ENCODE results near the gene SPSB1. TPM values are rescaled to one million over a fixed set of nuclear protein-coding genes. Genes with fewer than 3 reads are reported as not detected.
A peak's percentile ranks its signal among the peaks of the same experiment; 100 is the strongest.

The SPSB1 gene
- polyA plus RNA-seq (ENCODE audit: low read depth in 6 of 6), result 1 to 10 TPM in 3 of 6 donors, under 1 TPM in 2, not detected in 1; 0.61 to 2.2 (median 1.2) TPM

DNA sequence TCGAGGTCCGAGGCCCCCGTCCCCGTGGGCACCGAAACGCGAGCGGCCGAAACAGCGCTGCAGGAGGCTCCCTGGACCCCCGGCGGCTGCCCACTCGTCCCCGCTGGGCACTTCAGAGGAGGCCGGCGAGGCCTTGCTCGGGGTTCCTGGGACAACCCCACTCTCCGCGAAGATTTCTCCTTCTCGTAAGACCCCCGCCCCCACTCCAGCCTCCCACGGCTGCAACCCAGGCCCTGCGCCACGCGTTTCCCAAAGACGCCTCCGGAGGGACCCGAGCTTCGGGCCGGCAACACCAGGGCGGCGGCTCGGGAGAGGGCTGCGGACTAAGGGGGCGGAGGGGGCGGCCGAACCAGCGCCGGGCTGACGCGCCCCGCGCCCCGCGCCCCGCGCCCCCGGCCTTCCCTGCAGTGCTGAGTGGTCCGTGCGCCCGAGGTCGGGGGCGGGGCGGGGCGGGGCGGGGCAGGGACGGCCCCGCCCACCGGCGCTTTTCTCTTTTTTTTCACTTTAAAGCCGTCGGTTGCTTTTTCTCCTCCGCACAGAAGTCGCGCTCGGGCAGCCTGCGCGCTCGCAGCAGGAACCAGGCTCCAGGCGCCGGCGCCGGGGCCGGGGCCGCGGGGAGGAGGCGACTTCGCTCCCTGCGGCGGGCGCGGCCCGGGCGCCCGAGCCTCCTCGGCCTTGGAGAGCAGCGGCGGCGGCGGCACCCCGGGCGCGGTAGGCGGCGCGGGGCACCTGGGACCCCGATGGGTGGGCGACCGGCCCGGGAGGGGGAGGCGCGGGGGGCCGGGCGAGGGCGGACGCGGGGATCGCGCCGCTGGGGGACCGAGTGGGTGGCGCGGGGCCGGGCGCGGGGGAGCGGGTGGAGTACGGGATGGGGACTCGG lies at the start of gene SPSB1:
TSS of gene SPSB1 (plus strand) at position 534 of the 880 bp plus-strand sequence. CDS start 62,998 bp downstream, outside the sequence.
- Mint-ChIP-seq H3K36me3 (peaks cover 0 to 8% of the 10 kb centered on the region in 2 donors), H3K9me3 (peaks cover 4 to 12% (median 11%) of the 10 kb centered on the region in 7 donors), H3K27me3 (no peaks in the 10 kb centered on the region), H3K27ac (peak within 1 kb of the TSS in 5 of 6 donors; percentile 24 to 92 (median 49)), H3K4me3 (peak within 1 kb of the TSS; percentile 66 to 91 (median 81)), H3K4me1 (peaks cover 0 to 14% (median 12%) of the 10 kb centered on the region in 3 donors)
- peak; percentile 45 for DNase-seq
- ATAC-seq (ENCODE audit: low read depth in 2 of 2), result peak; percentile 64 to 71

DNA sequence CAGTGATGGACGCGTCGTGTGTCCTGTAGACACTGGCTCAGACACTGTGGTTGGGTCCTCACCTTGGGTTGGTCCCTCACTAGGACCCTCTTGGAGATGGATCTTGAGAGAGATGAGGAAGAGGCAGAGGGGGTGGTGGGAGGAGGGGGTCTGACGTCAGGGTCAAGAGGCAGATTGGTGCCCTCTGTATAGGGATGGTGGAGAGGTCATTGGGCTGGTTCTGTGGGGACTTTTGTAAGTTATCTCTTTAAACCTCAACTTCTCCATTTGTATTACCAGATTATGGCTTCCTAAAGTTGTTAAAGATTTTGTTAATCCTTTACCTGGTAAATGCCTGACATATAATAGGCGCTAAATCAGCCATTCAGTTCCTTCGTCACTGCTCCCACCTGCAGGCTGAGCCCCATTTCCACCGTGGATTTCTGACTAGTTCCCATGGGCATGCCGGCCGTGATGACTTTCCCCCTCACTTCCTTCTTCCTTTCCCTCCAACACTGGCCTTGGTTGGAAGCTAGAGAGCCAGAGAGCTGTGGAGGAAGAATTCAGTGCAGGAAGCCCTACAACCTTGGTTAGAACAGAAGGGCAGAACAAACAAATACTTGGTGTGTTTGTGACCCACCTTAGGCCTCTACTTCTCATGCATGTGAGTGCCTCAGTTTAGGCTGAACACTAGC lies 49.5 kb upstream of the SPSB1 start:
- DNase-seq (no peak), ATAC-seq (ENCODE audit: low read depth in 2 of 2) (no peak)
- Mint-ChIP-seq H3K9me3 (no peaks in the 10 kb centered on the region), H3K4me1 (peaks cover 32 to 52% (median 46%) of the 10 kb centered on the region in 3 donors), H3K27ac (peak overlapping the region in 2 of 6 donors; percentile 51 to 69), H3K4me3 (no peak overlapping the region), H3K27me3 (no peaks in the 10 kb centered on the region), H3K36me3 (peaks cover 0 to 9% of the 10 kb centered on the region in 2 donors)

DNA sequence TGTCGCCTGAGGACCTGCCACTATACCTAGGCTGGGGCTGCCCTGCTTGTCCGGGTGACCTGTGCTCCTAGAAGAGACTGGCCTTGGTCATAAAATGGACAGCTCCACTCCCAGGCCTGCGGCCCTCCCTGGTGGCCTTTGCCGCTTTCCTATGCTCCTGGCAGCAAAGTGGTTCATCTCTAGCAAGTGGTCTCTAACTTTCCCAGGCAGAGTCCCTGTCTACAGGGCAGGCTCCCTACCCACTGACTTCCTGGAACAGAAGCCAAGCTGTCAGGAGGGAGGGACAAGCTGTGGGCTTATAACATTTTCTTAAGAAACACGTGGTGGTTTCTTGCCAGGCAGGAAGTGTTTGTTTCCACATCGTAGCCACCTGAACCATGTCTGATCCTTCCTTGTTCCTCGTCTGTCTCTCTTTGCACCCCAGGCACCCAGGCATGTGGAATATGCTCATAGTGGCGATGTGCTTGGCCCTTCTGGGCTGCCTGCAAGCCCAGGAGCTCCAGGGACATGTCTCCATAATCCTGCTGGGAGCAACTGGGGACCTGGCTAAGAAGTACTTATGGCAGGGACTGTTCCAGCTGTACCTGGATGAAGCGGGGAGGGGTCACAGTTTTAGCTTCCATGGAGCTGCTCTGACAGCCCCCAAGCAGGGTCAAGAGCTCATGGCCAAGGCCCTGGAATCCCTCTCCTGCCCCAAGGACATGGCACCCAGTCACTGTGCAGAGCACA lies 48.0 kb upstream of the SPSB1 start:
- Mint-ChIP-seq H3K27me3 (no peaks in the 10 kb centered on the region), H3K4me3 (peak overlapping the region in 1 of 8 donors; percentile 77), H3K4me1 (peaks cover 30 to 42% (median 31%) of the 10 kb centered on the region in 3 donors), H3K9me3 (no peaks in the 10 kb centered on the region), H3K36me3 (peaks cover 0 to 12% of the 10 kb centered on the region in 2 donors), H3K27ac (peak overlapping the region in 1 of 6 donors; percentile 84)
- ATAC-seq (ENCODE audit: low read depth in 2 of 2) (no peak), DNase-seq (no peak)

DNA sequence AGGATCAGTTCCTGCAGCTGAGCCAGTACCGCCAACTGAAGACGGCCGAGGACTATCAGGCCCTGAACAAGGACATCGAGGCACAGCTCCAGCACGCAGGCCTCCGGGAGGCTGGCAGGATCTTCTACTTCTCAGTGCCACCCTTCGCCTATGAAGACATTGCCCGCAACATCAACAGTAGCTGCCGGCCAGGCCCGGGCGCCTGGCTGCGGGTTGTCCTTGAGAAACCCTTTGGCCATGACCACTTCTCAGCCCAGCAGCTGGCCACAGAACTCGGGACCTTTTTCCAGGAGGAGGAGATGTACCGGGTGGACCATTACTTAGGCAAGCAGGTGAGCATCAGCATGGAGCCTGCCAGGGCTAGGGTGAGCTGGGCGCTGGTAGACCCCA lies 47.5 kb upstream of the SPSB1 start:
- Mint-ChIP-seq H3K4me3 (no peak overlapping the region), H3K27ac (no peak overlapping the region), H3K4me1 (peaks cover 26 to 36% (median 27%) of the 10 kb centered on the region in 3 donors), H3K9me3 (no peaks in the 10 kb centered on the region), H3K27me3 (no peaks in the 10 kb centered on the region), H3K36me3 (peaks cover 0 to 12% of the 10 kb centered on the region in 2 donors)
- ATAC-seq (ENCODE audit: low read depth in 2 of 2), result no peak
- DNase-seq, result no peak

GRCh38 chr1:9245661-9246060 lies 47.0 kb upstream of the SPSB1 start:
- ATAC-seq (ENCODE audit: low read depth in 2 of 2) (no peak), DNase-seq (no peak)
- Mint-ChIP-seq H3K4me1 (peaks cover 22 to 32% (median 24%) of the 10 kb centered on the region in 3 donors), H3K27me3 (no peaks in the 10 kb centered on the region), H3K4me3 (no peak overlapping the region), H3K9me3 (no peaks in the 10 kb centered on the region), H3K27ac (no peak overlapping the region), H3K36me3 (peaks cover 0 to 12% of the 10 kb centered on the region in 2 donors)

GRCh38 chr1:9246215-9246614 lies 46.5 kb upstream of the SPSB1 start:
- Mint-ChIP-seq H3K36me3 (peaks cover 0 to 12% of the 10 kb centered on the region in 2 donors), H3K27me3 (no peaks in the 10 kb centered on the region), H3K4me1 (peaks cover 20 to 31% (median 23%) of the 10 kb centered on the region in 3 donors), H3K9me3 (no peaks in the 10 kb centered on the region), H3K27ac (no peak overlapping the region), H3K4me3 (no peak overlapping the region)
- no peak for DNase-seq
- no peak for ATAC-seq (ENCODE audit: low read depth in 2 of 2)

DNA sequence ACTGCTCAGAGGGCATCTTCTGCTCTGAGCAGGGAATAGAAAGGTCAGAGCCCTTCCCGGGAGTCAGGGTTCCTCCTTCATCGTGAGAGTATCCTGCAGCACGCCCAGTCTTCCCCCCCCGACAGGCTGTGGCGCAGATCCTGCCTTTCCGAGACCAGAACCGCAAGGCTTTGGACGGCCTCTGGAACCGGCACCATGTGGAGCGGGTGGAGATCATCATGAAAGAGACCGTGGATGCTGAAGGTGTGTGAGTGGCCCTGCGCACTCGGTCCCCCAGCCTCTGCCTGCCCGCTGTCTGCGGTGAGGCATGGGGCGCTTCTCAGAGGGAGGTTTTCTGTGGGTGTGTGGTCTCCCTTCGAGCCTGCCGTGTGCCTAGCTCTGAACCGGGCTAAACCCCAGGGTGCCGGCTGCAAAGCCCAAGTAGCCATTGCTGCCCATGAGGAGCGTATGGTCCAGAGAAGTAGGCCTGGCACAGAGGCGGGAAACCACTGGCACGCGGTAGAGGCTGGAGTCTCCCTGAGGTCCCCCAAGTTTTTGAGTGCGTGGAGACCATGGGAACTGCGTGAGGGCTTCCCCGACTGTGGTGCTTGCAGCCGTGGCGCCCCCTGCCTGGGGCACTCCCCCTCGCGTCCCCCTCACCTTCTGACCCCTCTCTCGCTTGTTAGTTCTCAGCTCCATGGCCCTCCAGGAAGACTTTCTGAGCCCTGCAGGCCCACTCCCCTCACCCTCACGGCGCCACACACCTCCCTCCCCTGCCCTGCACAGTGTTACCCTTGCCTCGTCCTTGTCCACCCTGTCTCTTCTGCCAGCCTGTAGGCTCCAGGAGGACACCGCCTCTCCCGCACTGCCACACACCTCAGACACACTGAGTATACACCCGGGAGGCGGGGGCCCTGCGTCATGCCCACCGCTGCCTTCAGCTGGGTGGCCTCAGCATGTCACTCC lies 45.6 kb upstream of the SPSB1 start:
- no peak for DNase-seq
- H3K36me3 Mint-ChIP-seq, result peaks cover 4 to 12% of the 10 kb centered on the region in 2 donors

DNA sequence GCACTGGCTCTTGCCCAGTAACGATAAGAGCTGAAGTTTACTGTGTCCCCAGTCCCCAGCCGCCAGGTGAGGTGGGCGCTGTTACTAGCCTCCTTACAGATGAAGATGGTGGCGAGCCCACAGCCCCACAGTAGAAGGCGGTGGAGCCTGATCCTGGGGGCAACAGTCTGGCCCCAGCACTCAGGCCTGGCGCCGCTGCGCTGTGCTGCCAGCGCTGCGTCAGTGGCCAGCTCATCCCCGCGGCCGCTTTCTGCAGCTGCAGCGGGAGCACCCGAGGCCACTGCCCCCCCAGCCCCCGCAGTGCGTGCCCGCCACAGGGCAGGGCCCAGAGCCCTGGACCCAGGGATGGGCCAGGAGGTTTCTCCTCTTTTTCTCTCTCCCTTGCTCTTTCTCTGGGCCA lies 44.8 kb upstream of the SPSB1 start:
- no peak for ATAC-seq (ENCODE audit: low read depth in 2 of 2)
- no peak for DNase-seq
- Mint-ChIP-seq H3K36me3 (peaks cover 4 to 12% of the 10 kb centered on the region in 2 donors), H3K9me3 (no peaks in the 10 kb centered on the region), H3K27me3 (no peaks in the 10 kb centered on the region), H3K4me1 (peaks cover 15 to 30% (median 20%) of the 10 kb centered on the region in 3 donors), H3K27ac (peak overlapping the region in 1 of 6 donors; percentile 37), H3K4me3 (no peak overlapping the region)

More for the DNA sequence above, 45.6 kb upstream of the SPSB1 start:
- Mint-ChIP-seq H3K27ac (no peak overlapping the region), H3K4me3 (no peak overlapping the region), H3K27me3 (no peaks in the 10 kb centered on the region), H3K4me1 (peaks cover 20 to 31% (median 23%) of the 10 kb centered on the region in 3 donors), H3K9me3 (no peaks in the 10 kb centered on the region)
- ATAC-seq (ENCODE audit: low read depth in 2 of 2), result no peak

DNA sequence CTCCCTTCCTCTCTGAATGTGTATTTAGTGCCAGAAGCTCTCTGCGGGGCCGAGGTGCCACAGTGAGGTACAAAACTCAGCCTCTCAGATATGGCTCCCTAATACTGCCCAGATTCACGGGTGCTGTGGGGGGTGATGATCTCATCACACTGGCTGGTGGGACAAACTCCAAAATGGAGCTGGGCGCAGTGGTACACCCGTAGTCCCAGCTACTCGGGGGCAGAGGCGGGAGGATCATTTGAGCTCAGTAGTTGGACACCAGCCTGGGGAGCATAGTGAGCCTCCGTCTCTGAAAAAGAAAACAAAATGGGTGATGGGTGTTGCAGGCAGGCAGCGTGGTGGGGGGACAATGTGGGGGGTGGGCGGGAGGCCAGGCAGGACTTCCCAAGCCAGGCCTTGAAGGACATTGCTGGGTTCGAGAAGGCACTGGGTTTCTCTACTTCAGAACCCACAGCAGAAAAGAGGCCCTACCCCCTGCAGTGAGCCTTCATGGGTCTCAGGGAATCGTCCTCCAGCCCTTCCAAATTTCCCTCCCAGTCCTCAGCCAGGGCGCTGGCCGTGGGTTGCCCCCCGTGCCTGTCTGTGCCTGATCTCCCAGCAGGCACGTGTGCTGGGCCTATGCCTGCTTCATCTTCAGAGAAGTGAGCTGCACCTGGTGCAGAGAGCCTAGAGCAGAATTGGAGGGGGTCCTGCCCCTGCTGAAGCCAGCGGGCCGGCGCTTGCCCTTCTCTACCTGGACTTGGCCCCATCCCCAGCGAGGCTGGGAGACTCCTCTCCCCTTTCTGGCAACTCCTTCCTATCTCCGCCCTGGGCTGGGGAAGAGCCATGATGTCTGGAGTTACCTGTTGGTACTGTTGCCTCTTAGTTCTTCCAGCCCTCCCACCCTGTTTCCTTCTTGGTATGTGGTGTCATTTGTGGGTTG lies 44.1 kb upstream of the SPSB1 start:
- ATAC-seq (ENCODE audit: low read depth in 2 of 2), result no peak
- H3K27ac Mint-ChIP-seq, result peak overlapping the region in 3 of 6 donors; percentile 32 to 73 (median 37)
- no peaks in the 10 kb centered on the region for H3K27me3 Mint-ChIP-seq
- H3K9me3 Mint-ChIP-seq, result no peaks in the 10 kb centered on the region
- H3K4me1 Mint-ChIP-seq, result peaks cover 8 to 25% (median 19%) of the 10 kb centered on the region in 3 donors
- peaks cover 4 to 12% of the 10 kb centered on the region in 2 donors for H3K36me3 Mint-ChIP-seq
- no peak for DNase-seq
- peak overlapping the region in 1 of 8 donors; percentile 39 for H3K4me3 Mint-ChIP-seq

DNA sequence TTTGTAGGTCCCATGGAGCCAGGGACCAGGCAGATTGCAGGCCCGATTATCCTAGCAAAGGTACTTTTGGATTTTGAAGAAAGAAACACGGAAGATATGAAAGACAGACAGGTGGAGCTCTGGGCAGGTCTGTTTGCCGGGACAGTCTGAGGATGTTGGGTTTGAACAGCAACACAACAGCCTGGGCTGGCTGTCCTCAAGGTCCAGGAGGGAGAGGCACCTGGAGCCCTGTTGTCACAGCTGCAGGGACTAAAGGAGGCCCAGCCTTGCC lies 43.5 kb upstream of the SPSB1 start:
- DNase-seq (no peak), ATAC-seq (ENCODE audit: low read depth in 2 of 2) (no peak)
- peak overlapping the region in 1 of 8 donors; percentile 39 for H3K4me3 Mint-ChIP-seq
- H3K27me3 Mint-ChIP-seq, result no peaks in the 10 kb centered on the region
- H3K36me3 Mint-ChIP-seq, result peaks cover 4 to 12% of the 10 kb centered on the region in 2 donors
- H3K9me3 Mint-ChIP-seq, result no peaks in the 10 kb centered on the region
- peak overlapping the region in 2 of 6 donors; percentile 32 to 73 for H3K27ac Mint-ChIP-seq
- peaks cover 8 to 22% (median 20%) of the 10 kb centered on the region in 3 donors for H3K4me1 Mint-ChIP-seq

DNA sequence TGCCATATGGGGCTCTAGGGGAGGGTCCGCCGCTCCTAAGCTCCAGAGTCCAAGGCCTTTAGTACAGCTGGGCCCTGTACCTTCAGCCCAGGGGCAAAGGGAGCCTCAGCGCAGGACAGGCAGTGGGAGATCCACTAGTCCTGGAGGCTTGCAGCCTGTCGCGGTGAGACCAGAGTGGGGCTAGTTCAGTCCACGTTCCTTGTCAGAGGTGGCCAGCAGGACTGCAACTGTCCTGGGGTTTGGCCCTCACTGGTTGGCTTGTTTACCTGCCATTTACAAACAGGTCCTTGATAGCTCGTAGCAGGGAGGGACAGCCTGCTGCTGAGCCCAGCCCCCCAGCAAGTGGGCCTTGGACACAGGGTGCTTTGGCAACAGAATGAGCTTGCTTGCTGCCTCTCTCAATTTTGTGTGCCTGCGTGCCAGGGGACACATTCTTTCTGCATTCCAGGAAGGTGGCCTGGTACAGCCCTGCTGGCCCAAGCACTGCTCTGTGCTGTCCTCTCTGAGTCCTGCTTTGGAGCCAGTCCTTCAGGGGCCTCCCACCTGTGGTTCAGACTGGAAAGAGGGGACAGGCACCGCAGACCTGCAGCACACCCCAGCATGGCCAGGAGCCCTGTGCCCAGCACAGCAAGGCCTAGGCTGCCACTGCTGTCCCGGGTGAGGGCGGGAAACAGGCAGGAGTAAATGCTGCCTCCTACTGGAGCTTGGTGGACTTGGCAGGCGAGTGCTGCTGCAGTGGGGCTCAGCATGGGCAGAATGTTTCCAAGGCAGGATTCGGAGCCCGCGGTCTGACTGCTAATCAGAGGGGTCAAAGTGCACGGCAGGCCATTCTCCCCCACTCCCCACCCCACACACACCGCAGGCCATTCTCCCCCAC lies 42.9 kb upstream of the SPSB1 start:
- Mint-ChIP-seq H3K27me3 (no peaks in the 10 kb centered on the region), H3K27ac (peak overlapping the region in 2 of 6 donors; percentile 32 to 69), H3K9me3 (no peaks in the 10 kb centered on the region), H3K4me1 (peaks cover 5 to 18% (median 16%) of the 10 kb centered on the region in 3 donors), H3K4me3 (no peak overlapping the region), H3K36me3 (peaks cover 4 to 12% of the 10 kb centered on the region in 2 donors)
- ATAC-seq (ENCODE audit: low read depth in 2 of 2) (no peak), DNase-seq (no peak)
